Colonic mucosa (tissue), 4 donors: Measurements from ENCODE around the gene LEMD3. TPM values are rescaled to one million over a fixed set of nuclear protein-coding genes. Genes with fewer than 3 reads are reported as not detected.

Source experiments
- DNase-seq: peaks from one replicate; pipeline ENCODE4 v3.0.0-alpha.2; 2020
- H3K27ac ChIP-seq: fragments of 200-600 bp; one replicate; pipeline ENCODE4 v1.8.0; 2021
- H3K27me3 ChIP-seq: fragments of 200-600 bp; one replicate; pipeline ENCODE4 v1.8.0; 2021
- H3K36me3 ChIP-seq: fragments of 200-600 bp; one replicate; pipeline ENCODE4 v1.8.0; 2021
- H3K4me1 ChIP-seq: fragments of 200-600 bp; one replicate; pipeline ENCODE4 v1.8.0; 2021; ENCODE audit warnings: mild to moderate bottlenecking
- H3K4me3 ChIP-seq: fragments of 200-600 bp; one replicate; pipeline ENCODE4 v1.8.0; 2021
- H3K9ac ChIP-seq, 2 donors: one replicate each; pipeline ENCODE4 v1.7.0; 2013; ENCODE audit warnings: control low read depth in 2 of 2, low read depth in 2 of 2, low read length in 2 of 2
- H3K9me3 ChIP-seq: fragments of 200-600 bp; one replicate; pipeline ENCODE4 v1.8.0; 2021
- intact Hi-C: fragments of 100-400 bp; cut with DNase I; formaldehyde crosslinking; loops from one replicate; pipeline ENCODE4 v1.14.1; 2022
- total RNA-seq, 2 donors: library from RNA; stranded (reverse); fragmentation: NEBNext Ultra II Directional in 1 of 2; extraction: Animal tissue kit (Norgen Biotek cat#: 25700) in 1 of 2; gene quantifications; one replicate each; pipeline ENCODE4 v1.2.1, GENCODE V29; 2021
- TF ChIP-seq, protein P1 (sequence below): fragments of 200-600 bp; IDR thresholded peaks from one replicate; pipeline ENCODE4 v1.8.0; 2022; ENCODE audit warnings: antibody characterized with exemption, mild to moderate bottlenecking
- donor health status: healthy.
- donor health status: DM: no; HTN: no; CAD: no.
- donor health status: DM: no; HTN: no; CAD: no.

Gene LEMD3
- total RNA-seq, 2 donors from 2014 or later, result 28.9 to 35.6 TPM

GRCh38 chr12:65287426-65287825 is 118.0 kb downstream of the LEMD3 start:
- no peaks in the 10 kb centered on the region for H3K36me3 ChIP-seq
- TF ChIP-seq, protein P1, sequence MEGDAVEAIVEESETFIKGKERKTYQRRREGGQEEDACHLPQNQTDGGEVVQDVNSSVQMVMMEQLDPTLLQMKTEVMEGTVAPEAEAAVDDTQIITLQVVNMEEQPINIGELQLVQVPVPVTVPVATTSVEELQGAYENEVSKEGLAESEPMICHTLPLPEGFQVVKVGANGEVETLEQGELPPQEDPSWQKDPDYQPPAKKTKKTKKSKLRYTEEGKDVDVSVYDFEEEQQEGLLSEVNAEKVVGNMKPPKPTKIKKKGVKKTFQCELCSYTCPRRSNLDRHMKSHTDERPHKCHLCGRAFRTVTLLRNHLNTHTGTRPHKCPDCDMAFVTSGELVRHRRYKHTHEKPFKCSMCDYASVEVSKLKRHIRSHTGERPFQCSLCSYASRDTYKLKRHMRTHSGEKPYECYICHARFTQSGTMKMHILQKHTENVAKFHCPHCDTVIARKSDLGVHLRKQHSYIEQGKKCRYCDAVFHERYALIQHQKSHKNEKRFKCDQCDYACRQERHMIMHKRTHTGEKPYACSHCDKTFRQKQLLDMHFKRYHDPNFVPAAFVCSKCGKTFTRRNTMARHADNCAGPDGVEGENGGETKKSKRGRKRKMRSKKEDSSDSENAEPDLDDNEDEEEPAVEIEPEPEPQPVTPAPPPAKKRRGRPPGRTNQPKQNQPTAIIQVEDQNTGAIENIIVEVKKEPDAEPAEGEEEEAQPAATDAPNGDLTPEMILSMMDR, result no peak
- H3K27ac ChIP-seq, result no peak overlapping the region
- no peaks in the 10 kb centered on the region for H3K27me3 ChIP-seq
- H3K4me3 ChIP-seq, result no peak overlapping the region
- H3K4me1 ChIP-seq, result no peaks in the 10 kb centered on the region
- no peak for DNase-seq
- no peaks in the 10 kb centered on the region for H3K9me3 ChIP-seq
- H3K9ac ChIP-seq, result no peak overlapping the region
- intact Hi-C loops, result no loop called here

DNA sequence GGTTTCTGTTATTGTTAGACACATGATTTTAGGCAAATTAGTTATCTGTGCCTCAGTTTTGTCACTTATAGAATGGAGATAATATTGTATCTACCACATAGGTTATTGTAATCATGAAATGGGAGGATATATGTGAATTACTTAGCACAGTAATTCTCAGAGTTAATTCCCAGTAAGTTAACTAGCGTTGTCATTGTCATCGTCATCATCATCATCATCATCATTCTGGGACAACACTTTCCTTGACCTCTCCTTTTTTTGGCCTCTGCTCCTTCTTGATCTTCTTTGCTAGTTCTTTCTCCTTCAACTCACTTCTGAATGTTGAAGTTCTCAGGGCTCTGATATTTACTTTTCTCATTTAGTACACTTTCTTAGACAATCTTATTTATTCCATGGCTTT is 122.9 kb downstream of the LEMD3 start:
- H3K4me3 ChIP-seq, result no peak overlapping the region
- H3K9me3 ChIP-seq, result no peaks in the 10 kb centered on the region
- H3K27ac ChIP-seq, result no peak overlapping the region
- TF ChIP-seq, protein P1, result no peak
- H3K4me1 ChIP-seq, result no peaks in the 10 kb centered on the region
- no peaks in the 10 kb centered on the region for H3K36me3 ChIP-seq
- H3K9ac ChIP-seq, result no peak overlapping the region
- H3K27me3 ChIP-seq, result no peaks in the 10 kb centered on the region
- no peak for DNase-seq
- intact Hi-C loops, result no loop called here

- Histone ChIP-seq H3K36me3 (no peaks in the 10 kb centered on the region), H3K27me3 (no peaks in the 10 kb centered on the region), H3K4me3 (no peak overlapping the region), H3K9me3 (no peaks in the 10 kb centered on the region), H3K9ac (no peak overlapping the region), H3K27ac (no peak overlapping the region), H3K4me1 (no peaks in the 10 kb centered on the region)
- TF ChIP-seq, protein P1, result no peak
- intact Hi-C loops, result no loop called here
- DNase-seq, result no peak
These were observed 124.4 kb downstream of the LEMD3 start for GRCh38 chr12:65293735-65294134.

DNA sequence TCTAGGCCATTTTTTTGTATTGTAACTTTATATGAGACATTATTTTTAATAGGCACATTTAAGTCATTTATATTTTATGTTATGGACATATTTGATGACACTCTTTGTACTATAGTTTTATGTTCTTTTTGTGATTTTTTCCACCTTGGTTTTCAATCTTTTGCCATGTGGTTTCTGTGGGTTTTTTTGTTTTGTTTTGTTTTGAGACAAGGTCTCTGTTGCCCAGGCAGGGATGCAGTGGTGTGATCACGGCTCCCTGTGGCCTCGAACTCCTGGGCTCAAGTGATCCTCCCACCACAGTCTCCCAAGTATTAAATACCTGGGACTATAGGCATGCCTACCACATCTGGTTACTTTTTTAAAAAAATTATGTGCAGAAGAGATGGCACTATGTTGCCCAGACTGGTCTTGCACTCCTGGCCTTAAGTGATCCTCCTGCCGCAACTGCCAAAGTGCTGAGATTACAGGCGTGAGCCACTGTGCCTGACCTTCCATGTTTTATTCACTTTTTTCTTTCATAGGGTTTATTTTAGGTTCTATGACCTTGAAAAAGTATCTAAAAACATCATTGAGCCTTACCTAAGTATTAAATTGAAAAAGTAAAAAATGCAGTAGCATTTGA is 125.4 kb downstream of the LEMD3 start:
- H3K9me3 ChIP-seq, result no peaks in the 10 kb centered on the region
- TF ChIP-seq, protein P1, result no peak
- H3K36me3 ChIP-seq, result no peaks in the 10 kb centered on the region
- no peaks in the 10 kb centered on the region for H3K4me1 ChIP-seq
- H3K27ac ChIP-seq, result no peak overlapping the region
- intact Hi-C loops, result no loop called here
- no peak overlapping the region for H3K9ac ChIP-seq
- DNase-seq, result no peak
- H3K27me3 ChIP-seq, result no peaks in the 10 kb centered on the region
- H3K4me3 ChIP-seq, result no peak overlapping the region

DNA sequence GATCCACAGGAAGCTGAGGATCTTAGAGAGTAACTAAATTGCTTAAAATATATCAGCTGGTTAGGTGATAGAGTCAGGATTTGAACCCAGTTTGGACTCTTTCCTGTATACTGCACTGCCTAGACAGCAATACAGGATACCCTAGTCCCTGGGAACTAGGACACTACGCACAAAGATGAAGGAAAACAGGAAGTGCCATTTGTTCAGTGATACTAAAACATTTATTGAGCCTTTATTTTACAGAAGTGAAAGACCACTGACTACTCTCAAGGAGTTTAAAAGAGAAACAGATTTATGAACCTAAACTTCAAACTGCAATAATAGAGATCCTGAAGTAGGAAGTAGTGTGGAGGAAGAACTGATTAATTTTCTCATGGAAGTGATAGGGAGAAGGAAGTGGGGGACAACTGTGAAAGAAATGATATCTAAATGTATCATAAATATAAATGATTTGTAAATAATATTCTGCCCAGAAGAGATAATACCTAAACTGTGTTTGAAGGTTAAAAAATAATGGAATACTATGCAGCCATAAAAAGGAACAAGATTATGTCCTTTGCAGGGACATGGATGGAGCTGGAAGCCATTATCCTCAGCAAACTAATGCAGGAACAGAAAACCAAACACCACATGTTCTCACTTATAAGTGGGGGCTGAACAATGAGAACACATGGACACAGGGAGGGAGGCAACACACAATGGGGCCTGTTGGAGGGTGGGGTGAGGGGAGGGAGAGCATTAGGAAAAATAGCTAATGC is 127.3 kb downstream of the LEMD3 start:
- H3K36me3 ChIP-seq, result no peaks in the 10 kb centered on the region
- no peaks in the 10 kb centered on the region for H3K4me1 ChIP-seq
- TF ChIP-seq, protein P1, result no peak
- DNase-seq, result no peak
- intact Hi-C loops, result no loop called here
- H3K27ac ChIP-seq, result no peak overlapping the region
- no peaks in the 10 kb centered on the region for H3K27me3 ChIP-seq
- H3K4me3 ChIP-seq, result no peak overlapping the region
- H3K9ac ChIP-seq, result no peak overlapping the region
- H3K9me3 ChIP-seq, result no peaks in the 10 kb centered on the region

Other genes with a start within 250 kb of the LEMD3 start
- under 1 TPM in 1 of 2 donors, not detected in 1; 0.20 TPM for gene WIF1, start 48.3 kb upstream of the LEMD3 start, total RNA-seq
- gene MSRB3, start 109.1 kb downstream of the LEMD3 start, total RNA-seq, result 10 to 100 TPM in 1 of 2 donors, 1 to 10 TPM in 1; 3.5 to 29.6 TPM